Measurements from ENCODE around the gene BTG2. TPM values are rescaled to one million over a fixed set of nuclear protein-coding genes. Genes with fewer than 3 reads are reported as not detected.

BTG2 gene
- total and polyA plus RNA-seq, 2 experiments from 2014 or later = 6.3 to 9.1 TPM

DNA sequence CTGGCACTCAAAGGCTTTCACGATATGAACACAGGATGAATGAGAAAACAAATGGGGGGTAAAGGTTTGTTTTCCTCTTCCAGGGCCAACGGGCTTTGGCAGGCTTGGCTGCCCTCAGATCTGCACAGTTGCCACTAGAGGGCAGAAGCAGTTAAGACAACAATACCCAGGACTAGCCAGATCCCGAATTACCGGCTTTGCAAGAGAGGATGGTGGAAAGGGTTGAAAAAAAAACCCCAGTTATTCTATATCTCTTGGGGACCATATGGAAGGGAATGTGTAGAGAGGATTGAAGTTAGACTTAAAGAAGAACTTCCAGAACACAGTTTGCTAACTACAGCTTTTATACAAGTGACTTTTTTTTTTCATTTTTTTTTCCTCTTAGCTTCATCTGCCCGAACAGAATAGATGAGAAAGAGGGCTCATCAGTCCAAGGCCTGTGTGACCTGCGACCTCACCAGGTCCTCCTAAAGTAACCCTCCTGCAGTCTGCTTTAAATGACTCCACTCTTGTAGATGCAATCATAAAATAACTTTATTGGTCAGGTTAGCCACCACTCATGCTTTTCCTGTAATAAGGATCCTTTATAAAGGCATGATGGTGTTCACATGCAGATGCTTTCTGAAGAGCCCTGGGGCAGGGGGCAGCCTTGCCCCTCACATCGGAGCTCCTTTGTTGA lies 34.9 kb downstream of the BTG2 start:
- no peaks in the 10 kb centered on the region for H3K36me3 Mint-ChIP-seq (ENCODE audit: low read depth)
- H3K27me3 Mint-ChIP-seq (ENCODE audit: insufficient read depth, low read depth, poor library complexity) = peaks cover 14% of the 10 kb centered on the region
- no peaks in the 10 kb centered on the region for H4K20me1 ChIP-seq (replicated peaks; ENCODE audit: insufficient read depth)
- peaks cover 2% of the 10 kb centered on the region; the same call in 1 of the 3 replicates for H3K9me3 Mint-ChIP-seq
- H3K4me3 Mint-ChIP-seq = no peak overlapping the region
- ATAC-seq = peak; percentile 77
- TF ChIP-seq, protein P1, sequence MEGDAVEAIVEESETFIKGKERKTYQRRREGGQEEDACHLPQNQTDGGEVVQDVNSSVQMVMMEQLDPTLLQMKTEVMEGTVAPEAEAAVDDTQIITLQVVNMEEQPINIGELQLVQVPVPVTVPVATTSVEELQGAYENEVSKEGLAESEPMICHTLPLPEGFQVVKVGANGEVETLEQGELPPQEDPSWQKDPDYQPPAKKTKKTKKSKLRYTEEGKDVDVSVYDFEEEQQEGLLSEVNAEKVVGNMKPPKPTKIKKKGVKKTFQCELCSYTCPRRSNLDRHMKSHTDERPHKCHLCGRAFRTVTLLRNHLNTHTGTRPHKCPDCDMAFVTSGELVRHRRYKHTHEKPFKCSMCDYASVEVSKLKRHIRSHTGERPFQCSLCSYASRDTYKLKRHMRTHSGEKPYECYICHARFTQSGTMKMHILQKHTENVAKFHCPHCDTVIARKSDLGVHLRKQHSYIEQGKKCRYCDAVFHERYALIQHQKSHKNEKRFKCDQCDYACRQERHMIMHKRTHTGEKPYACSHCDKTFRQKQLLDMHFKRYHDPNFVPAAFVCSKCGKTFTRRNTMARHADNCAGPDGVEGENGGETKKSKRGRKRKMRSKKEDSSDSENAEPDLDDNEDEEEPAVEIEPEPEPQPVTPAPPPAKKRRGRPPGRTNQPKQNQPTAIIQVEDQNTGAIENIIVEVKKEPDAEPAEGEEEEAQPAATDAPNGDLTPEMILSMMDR (conservative IDR thresholded peaks at IDR 0.05; ENCODE audit: low read depth in 2 of 2) = peak; percentile 95 to 96
- no peak for TF ChIP-seq JUNB (IDR thresholded peaks at IDR 0.05; ENCODE audit: unreplicated experiment)
- no peaks in the 10 kb centered on the region for H3F3A ChIP-seq (replicated peaks; ENCODE audit: low read depth)
- H3K4me2 ChIP-seq = no peak overlapping the region
- no peak overlapping the region for H3K27ac Mint-ChIP-seq
- no peak overlapping the region for H3K4me3 ChIP-seq
- 0 out of 2 replicates have a peak, but pooled peaks cover 4% of the 10 kb centered on the region for H3K4me1 ChIP-seq (ENCODE audit: insufficient read depth)
- H3K9me2 ChIP-seq (ENCODE audit: insufficient read depth) = no peaks in the 10 kb centered on the region
- no peak overlapping the region for H2AFZ ChIP-seq
- peaks cover 23% of the 10 kb centered on the region for H3K4me1 Mint-ChIP-seq
- no peaks in the 10 kb centered on the region for H3K27me3 ChIP-seq (ENCODE audit: insufficient read depth)
- H3K27ac ChIP-seq (ENCODE audit: low read depth) = no peak overlapping the region
- no peaks in the 10 kb centered on the region for H3K79me2 ChIP-seq (replicated peaks; ENCODE audit: insufficient read depth)
- peak; percentile 95 for DNase-seq (ENCODE audit: low spot score)
- H3K36me3 ChIP-seq (ENCODE audit: insufficient read depth) = no peaks in the 10 kb centered on the region

DNA sequence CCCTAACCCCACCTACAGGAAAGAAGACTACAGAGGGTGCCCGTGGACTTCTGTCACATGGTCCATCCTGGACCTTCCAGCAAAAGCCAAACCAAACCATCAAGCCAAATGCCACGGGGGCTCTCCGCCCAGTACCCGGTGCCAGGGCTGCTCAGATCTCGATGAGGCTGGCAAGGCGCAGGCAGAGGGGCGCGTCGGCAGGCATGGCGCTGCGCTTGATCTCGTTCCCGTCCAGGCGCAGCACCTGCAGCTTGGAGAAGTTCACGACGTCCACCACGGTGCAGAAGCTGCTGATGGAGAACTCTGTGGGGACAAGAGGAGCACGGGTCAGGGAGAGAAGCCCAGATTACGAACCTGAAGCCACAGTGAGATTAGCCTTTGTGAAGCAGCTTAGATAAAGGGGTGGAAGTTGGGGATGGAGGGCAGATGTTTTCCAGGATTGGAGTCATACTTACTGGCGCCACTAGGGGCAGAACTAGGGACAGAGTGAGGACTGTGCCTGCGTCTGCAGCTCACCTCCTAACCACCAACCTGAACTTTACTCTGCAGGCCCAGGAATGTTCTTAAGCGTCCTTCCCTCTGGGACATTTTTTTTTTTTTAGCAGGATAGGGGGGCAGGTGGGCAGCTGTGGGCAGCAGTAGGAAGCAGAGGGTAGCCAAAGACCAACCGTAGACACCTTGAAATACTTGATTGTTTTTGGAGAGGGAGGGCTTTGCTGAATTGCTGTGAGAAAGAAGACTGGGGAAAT lies 37.0 kb downstream of the BTG2 start:
- Histone ChIP-seq H3K79me2 (replicated peaks; ENCODE audit: insufficient read depth) (no peaks in the 10 kb centered on the region), H3K9me2 (ENCODE audit: insufficient read depth) (0 out of 2 replicates have a peak, but pooled peaks cover 6% of the 10 kb centered on the region), H3K27me3 (ENCODE audit: insufficient read depth) (no peaks in the 10 kb centered on the region), H3K4me2 (peak overlapping the region; percentile 37; the same call in 1 of the 2 replicates), H3F3A (replicated peaks; ENCODE audit: low read depth) (no peaks in the 10 kb centered on the region), H3K4me1 (ENCODE audit: insufficient read depth) (0 out of 2 replicates have a peak, but pooled peaks cover 4% of the 10 kb centered on the region), H3K4me3 (0 out of 2 replicates have a peak overlapping the region, but pooled peaks have one; percentile 37), H3K36me3 (ENCODE audit: insufficient read depth) (no peaks in the 10 kb centered on the region), H4K20me1 (replicated peaks; ENCODE audit: insufficient read depth) (no peaks in the 10 kb centered on the region), H2AFZ (peak overlapping the region; percentile 95), H3K27ac (ENCODE audit: low read depth) (no peak overlapping the region)
- Mint-ChIP-seq H3K4me3 (no peak overlapping the region; the same call in 2 of the 3 replicates), H3K27me3 (ENCODE audit: insufficient read depth, low read depth, poor library complexity) (peaks cover 21% of the 10 kb centered on the region), H3K36me3 (ENCODE audit: low read depth) (no peaks in the 10 kb centered on the region), H3K4me1 (peaks cover 23% of the 10 kb centered on the region), H3K27ac (no peak overlapping the region), H3K9me3 (peaks cover 2% of the 10 kb centered on the region; the same call in 1 of the 3 replicates)
- no peak for TF ChIP-seq NANOG (IDR thresholded peaks at IDR 0.05; ENCODE audit: borderline replicate concordance)
- TF ChIP-seq, protein P1 (conservative IDR thresholded peaks at IDR 0.05; ENCODE audit: low read depth in 2 of 2) = peak; percentile 72 to 83
- ATAC-seq = peak; percentile 89
- DNase-seq (ENCODE audit: low spot score) = peak; percentile 93
